Epithelial cell of proximal tubule (primary cell): ENCODE data around the gene TPRG1L. TPM values are rescaled to one million over a fixed set of nuclear protein-coding genes. Genes with fewer than 3 reads are reported as not detected.

Source experiments
- DNase-seq: peaks from one replicate; pipeline ENCODE4 v3.0.0-alpha.2; 2011; ENCODE audit warnings: low read depth
- H3K4me3 ChIP-seq: 2 replicates; pipeline ENCODE4 v1.5.1; 2011; ENCODE audit warnings: low read depth, mild to moderate bottlenecking, low read length
- total RNA-seq: library from RNA; depleted of rRNA; stranded (reverse); fragments of >200 nt; gene quantifications from 2 replicates; pipeline ENCODE4 v1.2.3, GENCODE V29; 2015
- TF ChIP-seq, protein P1 (sequence below): conservative IDR thresholded peaks from 2 replicates; pipeline ENCODE4 v1.5.1; 2012; ENCODE audit warnings: low read depth, mild to moderate bottlenecking, low read length

Gene TPRG1L
- total RNA-seq, 1 donor from 2014 or later = 8.1 TPM

DNA sequence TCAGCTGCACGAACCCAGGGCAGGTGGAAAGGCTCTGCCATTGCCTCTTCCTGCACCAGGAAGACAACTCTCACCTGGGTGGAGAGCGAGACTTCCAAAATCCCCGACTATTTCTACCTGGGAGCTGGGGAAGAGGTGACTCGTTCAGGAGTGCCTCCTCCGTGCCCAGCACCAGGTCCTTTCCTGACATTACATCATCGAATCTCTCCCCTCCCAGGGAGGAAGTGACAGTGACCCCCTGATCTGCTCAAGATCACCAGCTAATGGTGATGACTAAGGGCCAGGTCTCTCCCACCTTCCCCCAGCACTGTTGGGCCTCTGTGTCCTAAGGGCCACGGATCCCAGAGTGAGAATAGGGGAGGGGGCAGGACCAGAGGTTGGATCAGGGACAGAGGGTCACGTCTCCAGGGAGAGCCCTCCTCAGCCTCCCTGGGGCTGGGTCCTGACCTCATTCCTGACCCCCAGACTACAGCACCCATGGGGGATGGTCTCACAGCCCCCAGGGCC, 20.3 kb upstream of the TPRG1L start:
- TF ChIP-seq, protein P1, sequence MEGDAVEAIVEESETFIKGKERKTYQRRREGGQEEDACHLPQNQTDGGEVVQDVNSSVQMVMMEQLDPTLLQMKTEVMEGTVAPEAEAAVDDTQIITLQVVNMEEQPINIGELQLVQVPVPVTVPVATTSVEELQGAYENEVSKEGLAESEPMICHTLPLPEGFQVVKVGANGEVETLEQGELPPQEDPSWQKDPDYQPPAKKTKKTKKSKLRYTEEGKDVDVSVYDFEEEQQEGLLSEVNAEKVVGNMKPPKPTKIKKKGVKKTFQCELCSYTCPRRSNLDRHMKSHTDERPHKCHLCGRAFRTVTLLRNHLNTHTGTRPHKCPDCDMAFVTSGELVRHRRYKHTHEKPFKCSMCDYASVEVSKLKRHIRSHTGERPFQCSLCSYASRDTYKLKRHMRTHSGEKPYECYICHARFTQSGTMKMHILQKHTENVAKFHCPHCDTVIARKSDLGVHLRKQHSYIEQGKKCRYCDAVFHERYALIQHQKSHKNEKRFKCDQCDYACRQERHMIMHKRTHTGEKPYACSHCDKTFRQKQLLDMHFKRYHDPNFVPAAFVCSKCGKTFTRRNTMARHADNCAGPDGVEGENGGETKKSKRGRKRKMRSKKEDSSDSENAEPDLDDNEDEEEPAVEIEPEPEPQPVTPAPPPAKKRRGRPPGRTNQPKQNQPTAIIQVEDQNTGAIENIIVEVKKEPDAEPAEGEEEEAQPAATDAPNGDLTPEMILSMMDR = no peak
- no peak overlapping the region for H3K4me3 ChIP-seq
- DNase-seq = no peak

DNA sequence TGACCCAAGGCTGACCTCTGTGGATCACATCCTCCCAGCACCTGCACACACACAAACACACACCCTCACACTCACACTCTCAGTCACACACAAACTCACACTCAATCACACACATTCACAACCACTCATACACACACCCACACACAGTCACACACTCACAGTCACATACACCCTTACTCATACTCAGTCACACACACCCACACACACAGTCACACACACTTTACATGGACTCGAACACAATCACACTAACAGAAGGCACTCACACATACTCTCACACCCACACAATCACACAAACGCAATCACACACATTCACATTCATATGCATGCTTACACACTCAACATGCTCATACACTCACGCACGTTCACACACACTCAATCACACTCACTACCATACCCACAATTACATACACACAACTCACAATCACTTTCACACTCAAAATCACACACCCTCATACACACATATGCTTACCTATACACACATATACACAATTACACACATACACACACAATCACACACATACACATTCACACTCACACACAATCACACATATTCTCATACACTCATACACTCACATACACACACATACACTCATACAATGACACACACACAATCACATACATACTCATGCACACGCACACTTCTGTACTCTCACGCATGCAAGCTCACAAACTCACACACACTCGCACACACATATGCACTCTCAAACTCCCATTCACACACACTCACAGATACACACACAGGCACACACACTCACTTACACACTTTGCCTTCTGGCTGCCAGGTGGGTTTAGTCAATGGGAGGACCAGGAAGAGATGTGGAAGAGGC, 19.6 kb upstream of the TPRG1L start:
- no peak overlapping the region for H3K4me3 ChIP-seq
- no peak for DNase-seq
- TF ChIP-seq, protein P1 = no peak

DNA sequence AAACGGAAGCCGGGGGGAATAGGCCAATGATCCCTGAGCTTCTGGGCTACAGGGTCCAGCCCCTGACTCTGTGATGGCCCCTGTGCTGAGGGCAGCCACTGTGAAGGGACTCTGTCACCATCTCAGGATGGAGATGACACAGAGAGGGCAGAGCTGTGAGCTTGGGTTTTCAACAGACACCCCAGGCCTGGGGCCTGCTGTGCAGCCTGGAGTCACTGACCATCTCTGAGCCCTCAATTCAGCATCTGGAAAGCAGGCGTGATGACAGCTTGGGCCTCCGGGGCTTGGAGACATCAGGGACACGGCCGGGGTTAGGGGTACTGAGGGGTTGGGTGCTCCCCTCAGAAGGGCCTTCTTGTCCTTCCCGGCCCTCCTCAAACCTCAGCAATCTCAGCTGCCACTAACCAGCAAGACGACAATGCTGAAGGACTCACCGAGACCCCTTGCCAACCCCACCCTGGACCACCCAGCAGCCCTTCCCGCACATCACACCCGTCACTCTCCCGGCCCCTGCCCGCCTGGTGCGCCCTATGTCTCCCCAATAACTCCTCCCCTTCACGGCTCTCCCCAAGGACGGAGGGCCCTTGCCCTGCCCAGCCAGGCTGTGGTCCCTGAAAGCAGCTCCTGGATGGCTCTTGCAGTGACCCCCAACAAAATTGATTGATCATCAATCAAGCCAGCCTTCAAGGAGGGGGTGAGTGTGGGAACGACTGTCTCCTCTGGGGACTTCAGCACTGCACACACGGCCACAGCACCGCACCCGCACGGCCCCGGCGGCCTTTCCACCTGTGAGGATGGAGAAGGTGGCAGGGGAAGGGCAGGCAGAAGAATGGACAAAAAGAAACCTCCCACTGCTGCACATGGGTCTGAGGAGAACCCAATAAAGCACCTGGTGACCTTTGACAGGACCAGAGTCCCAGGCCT, 17.8 kb upstream of the TPRG1L start:
- no peak overlapping the region for H3K4me3 ChIP-seq
- DNase-seq = no peak
- TF ChIP-seq, protein P1 = no peak

DNA sequence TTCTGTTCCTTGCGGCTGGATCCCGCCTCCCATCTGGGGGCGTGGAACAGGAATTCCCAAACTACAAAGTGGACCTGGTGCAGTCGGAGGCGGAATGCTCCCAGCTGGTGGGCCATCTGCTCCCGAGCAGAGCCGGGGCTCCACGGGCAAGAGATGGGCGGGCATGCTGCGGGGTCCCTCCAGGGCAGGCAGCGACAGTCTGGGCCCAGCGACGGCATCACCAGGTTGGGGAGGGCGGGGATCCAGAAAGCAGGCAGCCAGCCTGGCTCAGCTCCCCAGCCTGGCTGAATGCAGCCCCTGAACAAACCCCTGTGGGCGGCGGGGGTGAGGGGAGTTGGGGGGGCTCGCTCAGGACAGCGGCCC, 17.1 kb upstream of the TPRG1L start:
- TF ChIP-seq, protein P1 = no peak
- DNase-seq = no peak
- no peak overlapping the region for H3K4me3 ChIP-seq

DNA sequence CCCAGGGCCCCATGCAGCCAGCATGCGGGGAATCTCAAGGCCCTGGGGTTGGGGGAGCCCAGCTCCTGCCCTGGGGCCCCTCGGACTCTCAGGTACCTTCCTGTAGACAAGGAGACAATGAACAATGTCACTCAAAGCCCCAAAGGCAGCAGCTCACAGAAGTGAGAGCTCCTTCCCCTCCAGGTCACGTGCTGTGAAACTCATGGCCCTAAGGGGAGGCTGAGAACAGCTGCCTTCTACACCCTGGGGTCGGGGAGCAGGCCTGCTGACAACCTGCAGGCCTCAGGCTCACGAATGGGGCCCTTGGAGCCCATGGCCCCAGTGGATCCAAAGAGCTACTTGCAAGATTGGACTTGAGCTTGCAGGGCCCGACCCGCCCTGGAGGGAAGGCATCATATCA, 16.7 kb upstream of the TPRG1L start:
- TF ChIP-seq, protein P1 = no peak
- no peak overlapping the region for H3K4me3 ChIP-seq
- DNase-seq = no peak

DNA sequence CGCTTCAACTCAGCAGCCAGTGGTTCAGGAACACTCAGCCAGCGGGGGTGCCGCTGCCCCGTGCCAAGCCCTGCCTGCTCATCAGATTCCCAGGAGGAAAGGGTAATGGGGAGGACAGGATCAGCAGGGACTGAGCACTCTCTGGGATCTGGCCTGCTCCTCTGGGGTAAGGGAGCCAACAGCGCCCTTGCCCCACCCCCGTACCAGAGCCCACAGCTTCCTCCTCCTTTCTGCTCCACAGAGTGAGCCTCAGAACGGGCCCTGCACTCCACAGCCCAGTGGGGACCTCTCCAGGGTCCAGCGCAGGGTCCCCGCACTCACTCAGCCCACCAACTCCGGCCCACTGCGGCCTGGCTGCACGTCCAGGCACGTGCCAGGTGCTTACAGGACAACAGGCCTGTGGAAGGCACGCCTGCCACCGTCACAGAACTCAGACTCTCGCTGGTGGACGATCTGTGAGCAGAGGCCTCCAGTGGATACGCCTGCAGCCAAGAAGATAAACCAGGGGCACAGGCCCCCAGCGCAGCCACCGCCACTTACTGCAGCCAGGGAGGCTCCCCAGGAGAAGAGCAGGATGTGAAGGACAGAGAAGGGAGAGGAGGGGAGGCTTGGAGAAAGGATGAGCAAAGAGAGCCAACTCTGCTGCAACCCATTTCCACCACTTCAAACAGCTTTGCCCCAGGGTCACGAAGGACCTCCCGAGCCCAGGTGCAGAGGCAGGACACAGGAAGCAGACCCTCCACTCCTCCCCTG, 15.6 kb upstream of the TPRG1L start:
- no peak for DNase-seq
- TF ChIP-seq, protein P1 = no peak
- no peak overlapping the region for H3K4me3 ChIP-seq
